Left ventricle myocardium inferior (tissue), 1 donor: Measurements from ENCODE around the gene RGS19. TPM values are rescaled to one million over a fixed set of nuclear protein-coding genes. Genes with fewer than 3 reads are reported as not detected.

Experiments
- DNase-seq: peaks from one replicate; pipeline ENCODE4 v3.0.0-alpha.2; 2020
- H3K27ac ChIP-seq: fragments of 200-600 bp; replicated peaks from 2 replicates; pipeline ENCODE4 v1.8.0; 2021
- H3K27me3 ChIP-seq: fragments of 200-600 bp; 2 replicates; pipeline ENCODE4 v1.8.0; 2021; ENCODE audit warnings: low read depth
- H3K36me3 ChIP-seq: fragments of 200-600 bp; 2 replicates; pipeline ENCODE4 v1.8.0; 2021
- H3K4me1 ChIP-seq: fragments of 200-600 bp; 2 replicates; pipeline ENCODE4 v1.8.0; 2021
- H3K4me3 ChIP-seq: fragments of 200-600 bp; 2 replicates; pipeline ENCODE4 v1.8.0; 2021; ENCODE audit warnings: mild to moderate bottlenecking, moderate library complexity
- H3K9me3 ChIP-seq: fragments of 200-600 bp; replicated peaks from 2 replicates; pipeline ENCODE4 v1.8.0; 2021
- intact Hi-C: fragments of 100-400 bp; cut with micrococcal nuclease; formaldehyde crosslinking; loops from one replicate; pipeline ENCODE4 v1.11.0; 2022
- total RNA-seq: library from RNA; stranded (reverse); fragmentation: NEBNext Ultra II Directional; extraction: Animal tissue kit (Norgen Biotek cat#: 25700); gene quantifications from one replicate; pipeline ENCODE4 v1.2.1, GENCODE V29; 2021
- TF ChIP-seq, protein P1 (sequence below): fragments of 200-600 bp; IDR thresholded peaks from 2 replicates; pipeline ENCODE4 v1.8.0; 2021; ENCODE audit warnings: antibody characterized with exemption, mild to moderate bottlenecking, borderline replicate concordance
- donor health status: DM: no; HTN: yes; CAD: no; lungs with severe emphysema.

The RGS19 gene
- total RNA-seq, 1 donor from 2014 or later = 6.1 TPM

- DNase-seq = no peak
- Histone ChIP-seq H3K27me3 (no peaks in the 10 kb centered on the region), H3K36me3 (peaks cover 7% of the 10 kb centered on the region), H3K27ac (peak overlapping the region; percentile 85), H3K4me3 (peak overlapping the region; percentile 90), H3K4me1 (peaks cover 37% of the 10 kb centered on the region), H3K9me3 (no peaks in the 10 kb centered on the region)
- intact Hi-C loops = no loop called here
- TF ChIP-seq, protein P1, sequence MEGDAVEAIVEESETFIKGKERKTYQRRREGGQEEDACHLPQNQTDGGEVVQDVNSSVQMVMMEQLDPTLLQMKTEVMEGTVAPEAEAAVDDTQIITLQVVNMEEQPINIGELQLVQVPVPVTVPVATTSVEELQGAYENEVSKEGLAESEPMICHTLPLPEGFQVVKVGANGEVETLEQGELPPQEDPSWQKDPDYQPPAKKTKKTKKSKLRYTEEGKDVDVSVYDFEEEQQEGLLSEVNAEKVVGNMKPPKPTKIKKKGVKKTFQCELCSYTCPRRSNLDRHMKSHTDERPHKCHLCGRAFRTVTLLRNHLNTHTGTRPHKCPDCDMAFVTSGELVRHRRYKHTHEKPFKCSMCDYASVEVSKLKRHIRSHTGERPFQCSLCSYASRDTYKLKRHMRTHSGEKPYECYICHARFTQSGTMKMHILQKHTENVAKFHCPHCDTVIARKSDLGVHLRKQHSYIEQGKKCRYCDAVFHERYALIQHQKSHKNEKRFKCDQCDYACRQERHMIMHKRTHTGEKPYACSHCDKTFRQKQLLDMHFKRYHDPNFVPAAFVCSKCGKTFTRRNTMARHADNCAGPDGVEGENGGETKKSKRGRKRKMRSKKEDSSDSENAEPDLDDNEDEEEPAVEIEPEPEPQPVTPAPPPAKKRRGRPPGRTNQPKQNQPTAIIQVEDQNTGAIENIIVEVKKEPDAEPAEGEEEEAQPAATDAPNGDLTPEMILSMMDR = no peak
These were observed 1.3 kb downstream of the RGS19 start for GRCh38 chr20:64077876-64078551.

DNA sequence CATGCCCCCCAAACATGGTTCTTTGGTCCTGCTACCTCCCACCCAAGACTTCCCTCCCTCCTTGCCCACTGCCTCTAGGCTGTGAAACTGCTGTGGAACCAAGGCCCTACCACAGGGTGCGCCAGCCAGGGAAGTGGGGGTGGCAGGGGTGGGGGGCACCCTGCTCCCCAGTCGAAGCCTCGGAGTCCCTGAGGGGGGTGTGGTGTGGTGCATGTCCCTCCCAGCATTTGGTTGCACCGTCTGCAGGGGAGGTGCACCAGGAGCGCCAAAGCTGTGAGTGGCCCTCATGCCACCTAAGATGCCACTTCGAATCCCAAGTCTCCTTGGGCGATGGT is 1.8 kb downstream of the RGS19 start:
- no peak for DNase-seq
- intact Hi-C loops = no loop called here
- TF ChIP-seq, protein P1 = no peak
- no peaks in the 10 kb centered on the region for H3K27me3 ChIP-seq
- peak overlapping the region; percentile 90 for H3K4me3 ChIP-seq
- peaks cover 35% of the 10 kb centered on the region for H3K4me1 ChIP-seq
- peaks cover 11% of the 10 kb centered on the region for H3K36me3 ChIP-seq
- no peak overlapping the region for H3K27ac ChIP-seq
- no peaks in the 10 kb centered on the region for H3K9me3 ChIP-seq

GRCh38 chr20:64077094-64077493 is 2.2 kb downstream of the RGS19 start:
- Histone ChIP-seq H3K36me3 (peaks cover 15% of the 10 kb centered on the region), H3K27me3 (no peaks in the 10 kb centered on the region), H3K9me3 (no peaks in the 10 kb centered on the region), H3K4me3 (peak overlapping the region; percentile 90), H3K4me1 (peaks cover 31% of the 10 kb centered on the region), H3K27ac (no peak overlapping the region)
- intact Hi-C loops = no loop called here
- peak; percentile 44 for DNase-seq
- TF ChIP-seq, protein P1 = no peak

GRCh38 chr20:64076061-64076997 is 3.0 kb downstream of the RGS19 start:
- Histone ChIP-seq H3K36me3 (peaks cover 16% of the 10 kb centered on the region), H3K27me3 (no peaks in the 10 kb centered on the region), H3K9me3 (no peaks in the 10 kb centered on the region), H3K4me1 (peaks cover 29% of the 10 kb centered on the region), H3K27ac (no peak overlapping the region), H3K4me3 (peak overlapping the region; percentile 90)
- intact Hi-C loops = no loop called here
- TF ChIP-seq, protein P1 = no peak
- DNase-seq = no peak

- TF ChIP-seq, protein P1 = no peak
- no peak overlapping the region for H3K27ac ChIP-seq
- H3K36me3 ChIP-seq = peaks cover 16% of the 10 kb centered on the region
- intact Hi-C loops = no loop called here
- no peaks in the 10 kb centered on the region for H3K27me3 ChIP-seq
- no peak for DNase-seq
- H3K4me1 ChIP-seq = peaks cover 27% of the 10 kb centered on the region
- H3K9me3 ChIP-seq = no peaks in the 10 kb centered on the region
- H3K4me3 ChIP-seq = no peak overlapping the region
These were observed 3.8 kb downstream of the RGS19 start for GRCh38 chr20:64075556-64075955.
